ENCODE results near the gene NIPSNAP2. TPM values are rescaled to one million over a fixed set of nuclear protein-coding genes. Genes with fewer than 3 reads are reported as not detected.

The NIPSNAP2 gene
- total RNA-seq, 1 experiment from 2014 or later: 62.4 TPM

GRCh38 chr7:55973747-55974250 lies 9.4 kb downstream of the NIPSNAP2 start:
- H4K20me1 ChIP-seq (ENCODE audit: insufficient read depth): no peaks in the 10 kb centered on the region
- no peaks in the 10 kb centered on the region for H3K4me1 ChIP-seq (ENCODE audit: control insufficient read depth in 1 of 2, insufficient read depth in 2 of 2, low read length in 2 of 2)
- no peaks in the 10 kb centered on the region for H3K9me2 ChIP-seq (ENCODE audit: insufficient read depth)
- DNase-seq (ENCODE audit: low read depth, low spot score): no peak
- POLR2A ChIA-PET: no interaction called here
- H3K36me3 ChIP-seq (ENCODE audit: control insufficient read depth in 1 of 2, insufficient read depth in 2 of 2, low read length in 2 of 2): 0 out of 4 replicates have a peak, but pooled peaks cover 0 to 8% of the 10 kb centered on the region in 2 experiments
- H3K4me2 ChIP-seq (ENCODE audit: low read length): no peak overlapping the region
- no TSS peak for BruUV-seq (replicated peaks)
- H3K27ac ChIP-seq (ENCODE audit: low read depth, low read length): no peak overlapping the region
- CTCF ChIA-PET: no interaction called here
- H3K4me3 ChIP-seq (replicated peaks in 1 of 2; ENCODE audit: low read depth in 1 of 2, low read length in 2 of 2): no peak overlapping the region
- H3K9me3 ChIP-seq (ENCODE audit: control insufficient read depth in 1 of 2, insufficient read depth in 1 of 2, low read depth in 1 of 2, low read length in 2 of 2): no peaks in the 10 kb centered on the region
- RAD21 ChIA-PET (ENCODE audit: low non-redundant PET in 1 of 2, low total read pairs in 2 of 2, uncharacterized antibody in 2 of 2, unreplicated experiment in 2 of 2): interaction anchor here in 1 of 2 experiments (0.6 kb wide), 1 partner anchor 36 kb away, joined by 3 read pairs; no protein-coding TSS in a partner anchor
- intact Hi-C loops (cut with micrococcal nuclease): no loop called here
- TF ChIP-seq SIN3A (IDR thresholded peaks at IDR 0.05; ENCODE audit: low read depth) (no peak), ZFX (IDR thresholded peaks at IDR 0.05) (no peak), ZBTB33 (IDR thresholded peaks at IDR 0.05; ENCODE audit: extremely low read depth, insufficient replicate concordance, low read length) (no peak), EZH2 (IDR thresholded peaks at IDR 0.05) (no peak), SP1 (IDR thresholded peaks at IDR 0.05; ENCODE audit: low read depth) (no peak), JUND (IDR thresholded peaks at IDR 0.05) (no peak)
- TF ChIP-seq, protein P1, sequence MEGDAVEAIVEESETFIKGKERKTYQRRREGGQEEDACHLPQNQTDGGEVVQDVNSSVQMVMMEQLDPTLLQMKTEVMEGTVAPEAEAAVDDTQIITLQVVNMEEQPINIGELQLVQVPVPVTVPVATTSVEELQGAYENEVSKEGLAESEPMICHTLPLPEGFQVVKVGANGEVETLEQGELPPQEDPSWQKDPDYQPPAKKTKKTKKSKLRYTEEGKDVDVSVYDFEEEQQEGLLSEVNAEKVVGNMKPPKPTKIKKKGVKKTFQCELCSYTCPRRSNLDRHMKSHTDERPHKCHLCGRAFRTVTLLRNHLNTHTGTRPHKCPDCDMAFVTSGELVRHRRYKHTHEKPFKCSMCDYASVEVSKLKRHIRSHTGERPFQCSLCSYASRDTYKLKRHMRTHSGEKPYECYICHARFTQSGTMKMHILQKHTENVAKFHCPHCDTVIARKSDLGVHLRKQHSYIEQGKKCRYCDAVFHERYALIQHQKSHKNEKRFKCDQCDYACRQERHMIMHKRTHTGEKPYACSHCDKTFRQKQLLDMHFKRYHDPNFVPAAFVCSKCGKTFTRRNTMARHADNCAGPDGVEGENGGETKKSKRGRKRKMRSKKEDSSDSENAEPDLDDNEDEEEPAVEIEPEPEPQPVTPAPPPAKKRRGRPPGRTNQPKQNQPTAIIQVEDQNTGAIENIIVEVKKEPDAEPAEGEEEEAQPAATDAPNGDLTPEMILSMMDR (IDR thresholded peaks at IDR 0.05 in 2 of 3, conservative IDR thresholded peaks at IDR 0.05 in 1 of 3; ENCODE audit: borderline replicate concordance in 1 of 3, insufficient read depth in 1 of 3, low read depth in 2 of 3, low read length in 2 of 3): no peak
- TF ChIP-seq, protein P2, sequence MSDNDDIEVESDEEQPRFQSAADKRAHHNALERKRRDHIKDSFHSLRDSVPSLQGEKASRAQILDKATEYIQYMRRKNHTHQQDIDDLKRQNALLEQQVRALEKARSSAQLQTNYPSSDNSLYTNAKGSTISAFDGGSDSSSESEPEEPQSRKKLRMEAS (IDR thresholded peaks at IDR 0.05): no peak
- H2AFZ ChIP-seq (ENCODE audit: low read depth, low read length, poor library complexity, severe bottlenecking): no peak overlapping the region
- no peak for ATAC-seq
- no peaks in the 10 kb centered on the region for H3K27me3 ChIP-seq (ENCODE audit: insufficient read depth, low read length)
- peaks cover 58% of the 10 kb centered on the region for H3K79me2 ChIP-seq (ENCODE audit: insufficient read depth, low read length)
- no peak overlapping the region for H3K9ac ChIP-seq (ENCODE audit: low read length)

Data from HCT116 (cell line).